Caco-2 (cell line): ENCODE results near the gene RALGAPA2. TPM values are rescaled to one million over a fixed set of nuclear protein-coding genes. Genes with fewer than 3 reads are reported as not detected.

Experiments
- BruUV-seq: library from RNA; stranded (reverse); fragments of 400-500 nt; replicated peaks from 2 replicates; lab custom pipeline; 2021; lab: Mats Ljungman, UMichigan
- CTCF ChIA-PET: fragments of 300-600 bp; sonication (Branson Sonifier 250); formaldehyde crosslinking; loops from one replicate; lab custom pipeline; 2022; ENCODE audit warnings: antibody characterized with exemption; lab: Charles Lee
- POLR2A ChIA-PET: fragments of 300-600 bp; sonication (Branson Sonifier 250); formaldehyde crosslinking; loops from one replicate; lab custom pipeline; 2022; ENCODE audit warnings: antibody characterized with exemption; lab: Charles Lee
- DNase-seq, 2 experiments: peaks; one replicate each; pipeline versions ENCODE4 v3.0.0 to v3.0.0-alpha.2; 2020 to 2022
- H3K27me3 ChIP-seq: replicated peaks from 2 replicates; pipeline ENCODE4 v1.6.0; 2011; ENCODE audit warnings: low read length; ENCODE audit not compliant: control insufficient read depth, insufficient read depth
- H3K36me3 ChIP-seq: 2 replicates; pipeline ENCODE4 v1.5.1; 2011; ENCODE audit warnings: low read length; ENCODE audit not compliant: control insufficient read depth, insufficient read depth
- H3K4me1 ChIP-seq: fragments of 250-450 bp; sonication (Bioruptor Pico); 2 replicates; pipeline ENCODE4 v1.5.1; 2020; ENCODE audit warnings: mild to moderate bottlenecking
- H3K4me3 ChIP-seq: 2 replicates; pipeline ENCODE4 v1.5.1; 2011; ENCODE audit warnings: low read depth, mild to moderate bottlenecking, control low read depth, low read length
- H3K9me3 ChIP-seq: fragments of 250-450 bp; sonication (Bioruptor Pico); 2 replicates; pipeline ENCODE4 v1.5.1; 2020; ENCODE audit warnings: mild to moderate bottlenecking, moderate library complexity
- H3K27ac Mint-ChIP-seq: one replicate; pipeline ENCODE4 v1.8.0; 2022; ENCODE audit warnings: mixed read lengths; ENCODE audit not compliant: unreplicated experiment
- H3K27me3 Mint-ChIP-seq: one replicate; pipeline ENCODE4 v1.8.0; 2022; ENCODE audit warnings: mixed read lengths; ENCODE audit not compliant: insufficient read depth, unreplicated experiment
- H3K36me3 Mint-ChIP-seq: one replicate; pipeline ENCODE4 v1.8.0; 2022; ENCODE audit warnings: mild to moderate bottlenecking, mixed read lengths; ENCODE audit not compliant: insufficient read depth, unreplicated experiment
- H3K4me1 Mint-ChIP-seq: one replicate; pipeline ENCODE4 v1.8.0; 2022; ENCODE audit warnings: low read depth, mixed read lengths; ENCODE audit not compliant: unreplicated experiment
- H3K4me3 Mint-ChIP-seq: one replicate; pipeline ENCODE4 v1.8.0; 2022; ENCODE audit warnings: mild to moderate bottlenecking, moderate library complexity, mixed read lengths; ENCODE audit not compliant: unreplicated experiment
- H3K9me3 Mint-ChIP-seq: one replicate; pipeline ENCODE4 v1.8.0; 2022; ENCODE audit warnings: mixed read lengths; ENCODE audit not compliant: unreplicated experiment
- CTCF ChIP-seq, 2 experiments: fragments of 200-600 bp in 1 of 2; IDR thresholded peaks; 1 replicate in 1 of 2; 2 replicates in 1 of 2; pipeline versions ENCODE4 v1.5.1 to v1.8.0; 2011 to 2022; ENCODE audit warnings: antibody characterized with exemption in 1 of 2, control low read depth in 1 of 2, inconsistent platforms in 1 of 2, low read depth in 1 of 2, low read length in 1 of 2, mild to moderate bottlenecking in 1 of 2, moderate library complexity in 1 of 2; ENCODE audit not compliant: insufficient read depth in 1 of 2, severe bottlenecking in 1 of 2, unreplicated experiment in 1 of 2
- intact Hi-C: fragments of 100-400 bp; cut with micrococcal nuclease; formaldehyde crosslinking; loops from one replicate; pipeline ENCODE4 v1.10.0; 2022; ENCODE audit not compliant: unreplicated experiment
- total RNA-seq: library from RNA; stranded (reverse); gene quantifications from 2 replicates; pipeline ENCODE4 v1.2.3, GENCODE V29; 2022

Gene RALGAPA2
- total RNA-seq, 1 experiment from 2014 or later, result 17.3 TPM

GRCh38 chr20:20632644-20633043, 79.8 kb downstream of the RALGAPA2 start:
- ChIA-PET CTCF (no interaction called here), POLR2A (interaction anchor here (0.7 kb wide), 1 partner anchor 14 kb away, joined by 6 read pairs; no protein-coding TSS in a partner anchor)
- Mint-ChIP-seq H3K36me3 (peaks cover 17% of the 10 kb centered on the region), H3K9me3 (no peaks in the 10 kb centered on the region), H3K27me3 (no peaks in the 10 kb centered on the region), H3K27ac (no peak overlapping the region), H3K4me3 (no peak overlapping the region), H3K4me1 (no peaks in the 10 kb centered on the region)
- intact Hi-C loops, result no loop called here
- DNase-seq, result no peak
- Histone ChIP-seq H3K36me3 (peaks cover 8% of the 10 kb centered on the region; the same call in 1 of the 2 replicates), H3K27me3 (no peaks in the 10 kb centered on the region), H3K4me3 (no peak overlapping the region), H3K4me1 (no peaks in the 10 kb centered on the region), H3K9me3 (no peaks in the 10 kb centered on the region)
- BruUV-seq, result no TSS peak
- no peak for TF ChIP-seq CTCF (IDR thresholded peaks at IDR 0.05; ENCODE audit: insufficient read depth in 1 of 2, low read depth in 1 of 2, low read length in 1 of 2, severe bottlenecking in 1 of 2, unreplicated experiment in 1 of 2)

GRCh38 chr20:20630551-20630950, 81.9 kb downstream of the RALGAPA2 start:
- H3K4me3 ChIP-seq, result no peak overlapping the region
- H3K9me3 ChIP-seq, result no peaks in the 10 kb centered on the region
- H3K36me3 ChIP-seq, result peaks cover 8% of the 10 kb centered on the region; the same call in 1 of the 2 replicates
- H3K4me1 ChIP-seq, result no peaks in the 10 kb centered on the region
- CTCF ChIA-PET, result no interaction called here
- intact Hi-C loops, result no loop called here
- no peak for TF ChIP-seq CTCF (IDR thresholded peaks at IDR 0.05; ENCODE audit: insufficient read depth in 1 of 2, low read depth in 1 of 2, low read length in 1 of 2, severe bottlenecking in 1 of 2, unreplicated experiment in 1 of 2)
- POLR2A ChIA-PET, result no interaction called here
- Mint-ChIP-seq H3K4me1 (no peaks in the 10 kb centered on the region), H3K4me3 (no peak overlapping the region), H3K27me3 (no peaks in the 10 kb centered on the region), H3K27ac (no peak overlapping the region), H3K9me3 (no peaks in the 10 kb centered on the region), H3K36me3 (peaks cover 17% of the 10 kb centered on the region)
- no peaks in the 10 kb centered on the region for H3K27me3 ChIP-seq
- BruUV-seq, result no TSS peak
- no peak for DNase-seq

GRCh38 chr20:20629556-20630188, 82.8 kb downstream of the RALGAPA2 start:
- Mint-ChIP-seq H3K4me1 (no peaks in the 10 kb centered on the region), H3K27me3 (no peaks in the 10 kb centered on the region), H3K4me3 (no peak overlapping the region), H3K36me3 (peaks cover 17% of the 10 kb centered on the region), H3K9me3 (no peaks in the 10 kb centered on the region), H3K27ac (no peak overlapping the region)
- ChIA-PET CTCF (no interaction called here), POLR2A (no interaction called here)
- intact Hi-C loops, result no loop called here
- no peaks in the 10 kb centered on the region for H3K27me3 ChIP-seq
- H3K4me3 ChIP-seq, result no peak overlapping the region
- TF ChIP-seq CTCF (IDR thresholded peaks at IDR 0.05; ENCODE audit: insufficient read depth in 1 of 2, low read depth in 1 of 2, low read length in 1 of 2, severe bottlenecking in 1 of 2, unreplicated experiment in 1 of 2), result no peak
- H3K9me3 ChIP-seq, result no peaks in the 10 kb centered on the region
- no TSS peak for BruUV-seq
- no peaks in the 10 kb centered on the region for H3K4me1 ChIP-seq
- DNase-seq, result no peak
- peaks cover 5% of the 10 kb centered on the region; the same call in 1 of the 2 replicates for H3K36me3 ChIP-seq
